Brain microvascular endothelial cell (primary cell): ENCODE data around the gene ANO10.
"Not testable (repeated sequence)": the region's sequence is repeated elsewhere in the genome, so short reads cannot be mapped to it uniquely, and the experiment has no call there.

Experiments
- DNase-seq: peaks from one replicate; pipeline ENCODE4 v3.0.0-alpha.2; 2020
- H3K27ac ChIP-seq: fragments of 250-450 bp; sonication (Bioruptor Pico); 2 replicates; pipeline ENCODE4 v1.5.1; 2020; ENCODE audit warnings: mild to moderate bottlenecking, moderate library complexity
- H3K27me3 ChIP-seq: fragments of 250-450 bp; sonication (Bioruptor Pico); replicated peaks from 2 replicates; pipeline ENCODE4 v1.5.1; 2020; ENCODE audit warnings: mild to moderate bottlenecking
- H3K36me3 ChIP-seq: fragments of 250-450 bp; sonication (Bioruptor Pico); replicated peaks from 2 replicates; pipeline ENCODE4 v1.5.1; 2020; ENCODE audit warnings: mild to moderate bottlenecking
- H3K4me3 ChIP-seq: 2 replicates; pipeline ENCODE4 v1.5.1; 2011; ENCODE audit warnings: low read depth, mild to moderate bottlenecking, control low read depth, low read length, moderate library complexity
- in situ Hi-C: cut with HindIII; loops from 2 replicates; pipeline ENCODE4 v1.10.0; 2017; ENCODE audit warnings: low sequenced_read_pairs, low pct_ligation_motif_present
- TF ChIP-seq, protein P1 (sequence below): IDR thresholded peaks from 2 replicates; pipeline ENCODE4 v1.5.1; 2011; ENCODE audit warnings: low read depth, mild to moderate bottlenecking, moderate library complexity, low read length, control low read depth, inconsistent platforms; ENCODE audit errors: missing control alignments

Gene ANO10

DNA sequence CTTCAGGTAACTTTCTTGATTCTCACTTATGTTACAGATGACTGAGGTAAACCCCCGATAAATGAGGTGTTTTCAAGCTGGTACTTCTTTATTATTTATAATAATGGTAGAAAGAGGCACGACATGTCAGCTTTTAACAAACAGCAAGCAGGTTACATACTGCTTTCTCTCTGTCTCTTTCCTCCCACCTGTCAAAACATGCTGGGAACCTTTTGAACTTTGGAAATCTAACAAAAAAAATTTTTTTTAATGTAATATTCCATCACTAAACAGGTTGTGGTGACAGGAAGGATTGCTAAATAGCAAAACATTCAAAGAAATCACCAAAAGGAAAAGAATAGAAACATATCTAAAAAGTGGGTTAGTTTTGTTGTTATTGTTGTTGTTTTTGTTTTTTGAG is 48.2 kb downstream of the ANO10 start:
- TF ChIP-seq, protein P1, sequence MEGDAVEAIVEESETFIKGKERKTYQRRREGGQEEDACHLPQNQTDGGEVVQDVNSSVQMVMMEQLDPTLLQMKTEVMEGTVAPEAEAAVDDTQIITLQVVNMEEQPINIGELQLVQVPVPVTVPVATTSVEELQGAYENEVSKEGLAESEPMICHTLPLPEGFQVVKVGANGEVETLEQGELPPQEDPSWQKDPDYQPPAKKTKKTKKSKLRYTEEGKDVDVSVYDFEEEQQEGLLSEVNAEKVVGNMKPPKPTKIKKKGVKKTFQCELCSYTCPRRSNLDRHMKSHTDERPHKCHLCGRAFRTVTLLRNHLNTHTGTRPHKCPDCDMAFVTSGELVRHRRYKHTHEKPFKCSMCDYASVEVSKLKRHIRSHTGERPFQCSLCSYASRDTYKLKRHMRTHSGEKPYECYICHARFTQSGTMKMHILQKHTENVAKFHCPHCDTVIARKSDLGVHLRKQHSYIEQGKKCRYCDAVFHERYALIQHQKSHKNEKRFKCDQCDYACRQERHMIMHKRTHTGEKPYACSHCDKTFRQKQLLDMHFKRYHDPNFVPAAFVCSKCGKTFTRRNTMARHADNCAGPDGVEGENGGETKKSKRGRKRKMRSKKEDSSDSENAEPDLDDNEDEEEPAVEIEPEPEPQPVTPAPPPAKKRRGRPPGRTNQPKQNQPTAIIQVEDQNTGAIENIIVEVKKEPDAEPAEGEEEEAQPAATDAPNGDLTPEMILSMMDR, result no peak
- in situ Hi-C loops, result no loop called here
- Histone ChIP-seq H3K27me3 (no peaks in the 10 kb centered on the region), H3K27ac (no peak overlapping the region), H3K36me3 (peaks cover 4% of the 10 kb centered on the region), H3K4me3 (no peak overlapping the region)
- DNase-seq, result no peak

DNA sequence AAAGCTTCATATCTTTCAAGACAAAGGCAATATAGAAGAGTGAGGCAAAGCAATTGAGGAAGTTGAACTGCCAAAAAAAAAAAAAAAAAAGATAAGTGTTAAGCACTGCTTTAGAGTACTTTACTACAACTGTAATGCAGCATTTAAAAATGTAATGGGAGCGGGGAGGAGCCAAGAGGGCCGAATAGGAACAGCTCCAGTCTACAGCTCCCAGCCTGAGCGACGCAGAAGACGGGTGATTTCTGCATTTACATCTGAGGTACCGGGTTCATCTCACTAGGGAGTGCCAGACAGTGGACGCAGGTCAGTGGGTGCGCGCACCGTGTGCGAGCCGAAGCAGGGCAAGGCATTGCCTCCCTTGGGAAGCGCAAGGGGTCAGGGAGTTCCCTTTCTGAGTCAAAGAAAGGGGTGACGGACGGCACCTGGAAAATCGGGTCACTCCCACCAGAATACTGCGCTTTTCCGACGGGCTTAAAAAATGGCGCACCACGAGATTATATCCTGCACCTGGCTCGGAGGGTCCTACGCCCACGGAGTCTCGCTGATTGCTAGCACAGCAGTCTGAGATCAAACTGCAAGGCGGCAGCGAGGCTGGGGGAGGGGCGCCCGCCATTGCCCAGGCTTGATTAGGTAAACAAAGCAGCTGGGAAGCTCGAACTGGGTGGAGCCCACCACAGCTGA is 56.0 kb downstream of the ANO10 start:
- DNase-seq, in situ Hi-C loops: not testable (repeated sequence)

GRCh38 chr3:43559961-43560360 is 61.9 kb downstream of the ANO10 start:
- Histone ChIP-seq H3K27ac (no peak overlapping the region), H3K36me3 (peaks cover 5% of the 10 kb centered on the region), H3K4me3 (no peak overlapping the region), H3K27me3 (no peaks in the 10 kb centered on the region)
- in situ Hi-C loops, result no loop called here
- no peak for DNase-seq
- TF ChIP-seq, protein P1, result no peak

More for the DNA sequence above, 56.0 kb downstream of the ANO10 start:
- H3K36me3 ChIP-seq, H3K27ac ChIP-seq, H3K4me3 ChIP-seq, H3K27me3 ChIP-seq: not testable (repeated sequence)

DNA sequence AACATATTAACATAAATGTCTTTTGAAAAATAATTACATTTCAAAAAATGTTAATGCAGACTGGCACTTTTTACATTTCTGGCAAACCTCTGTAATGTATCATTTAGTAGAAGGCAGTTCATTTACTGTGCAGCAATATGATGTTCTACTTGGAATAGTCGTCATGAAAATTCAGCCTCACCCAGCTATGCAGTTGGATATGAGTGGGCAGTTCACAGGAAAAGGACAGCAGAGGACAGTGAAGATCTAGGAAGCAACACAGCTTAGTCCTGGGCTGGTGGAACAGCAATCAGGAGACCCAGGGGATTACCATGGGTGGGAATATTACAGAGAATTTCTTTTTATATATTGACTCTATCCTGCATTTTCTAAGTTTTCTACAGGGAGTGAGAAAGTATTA is 63.6 kb downstream of the ANO10 start:
- H3K27me3 ChIP-seq, result no peaks in the 10 kb centered on the region
- in situ Hi-C loops, result no loop called here
- H3K36me3 ChIP-seq, result peaks cover 5% of the 10 kb centered on the region
- no peak overlapping the region for H3K27ac ChIP-seq
- TF ChIP-seq, protein P1, result no peak
- no peak overlapping the region for H3K4me3 ChIP-seq
- no peak for DNase-seq

- Histone ChIP-seq H3K27ac (no peak overlapping the region), H3K36me3 (no peaks in the 10 kb centered on the region), H3K27me3 (no peaks in the 10 kb centered on the region), H3K4me3 (no peak overlapping the region)
- no peak for DNase-seq
- in situ Hi-C loops, result no loop called here
- TF ChIP-seq, protein P1, result no peak
Measured at GRCh38 chr3:43549626-43550290, 72.1 kb downstream of the ANO10 start.

GRCh38 chr3:43544277-43544676 is 77.5 kb downstream of the ANO10 start:
- DNase-seq, H3K27me3 ChIP-seq, H3K36me3 ChIP-seq, H3K4me3 ChIP-seq, H3K27ac ChIP-seq, in situ Hi-C loops: not testable (repeated sequence)
- TF ChIP-seq, protein P1, result peak; percentile 25
